SU-DHL-6 (cell line): ENCODE results near the gene LHFPL6.

Experiments
- H2AFZ ChIP-seq: fragments of 200-600 bp; sonication (generic); 2 replicates; pipeline ENCODE4 v1.6.1; 2014; ENCODE audit warnings: low read depth, mild to moderate bottlenecking, moderate library complexity, mixed read lengths, antibody characterized with exemption, low read length; ENCODE audit not compliant: severe bottlenecking
- H3F3A ChIP-seq: fragments of 200-600 bp; shearing (Covaris generic); 2 replicates; pipeline ENCODE4 v1.6.0; 2016; ENCODE audit warnings: antibody characterized with exemption, mild to moderate bottlenecking; ENCODE audit not compliant: insufficient read depth
- H3K27ac ChIP-seq: fragments of 200-600 bp; sonication (generic); 2 replicates; pipeline ENCODE4 v1.5.1; 2016; ENCODE audit warnings: low read depth, mild to moderate bottlenecking, low read length, moderate library complexity, mixed read lengths
- H3K27me3 ChIP-seq: fragments of 200-600 bp; sonication (generic), shearing (Covaris generic); 2 replicates; pipeline ENCODE4 v1.6.0; 2014; ENCODE audit warnings: mild to moderate bottlenecking, low read length
- H3K36me3 ChIP-seq: fragments of 200-600 bp; sonication (generic); 2 replicates; pipeline ENCODE4 v1.6.1; 2014; ENCODE audit warnings: mild to moderate bottlenecking, low read length, mixed read lengths
- H3K4me2 ChIP-seq: fragments of 300-600, 200-600 bp; shearing (Covaris generic), sonication (generic); 2 replicates; pipeline ENCODE4 v1.6.0; 2014; ENCODE audit warnings: low read length, low read depth, mild to moderate bottlenecking; ENCODE audit not compliant: poor library complexity, severe bottlenecking
- H3K4me3 ChIP-seq: fragments of 200-600 bp; sonication (generic); 2 replicates; pipeline ENCODE4 v1.5.1; 2014; ENCODE audit warnings: antibody characterized with exemption, low read length, mild to moderate bottlenecking, mixed read lengths; ENCODE audit not compliant: insufficient read depth, poor library complexity, severe bottlenecking
- H3K79me2 ChIP-seq: fragments of 200-600 bp; sonication (generic); 2 replicates; pipeline ENCODE4 v1.6.1; 2014; ENCODE audit warnings: mild to moderate bottlenecking, low read length, moderate library complexity; ENCODE audit not compliant: insufficient read depth
- H3K9ac ChIP-seq: fragments of 200-600 bp; sonication (generic); 2 replicates; pipeline ENCODE4 v1.7.0; 2014; ENCODE audit warnings: mild to moderate bottlenecking, low read length
- H3K9me2 ChIP-seq: fragments of 200-600 bp; sonication (generic); replicated peaks from 2 replicates; pipeline ENCODE4 v1.6.1; 2014; ENCODE audit warnings: low read length; ENCODE audit not compliant: insufficient read depth
- H3K9me3 ChIP-seq: fragments of 200-600 bp; sonication (generic); 2 replicates; pipeline ENCODE4 v1.6.1; 2014; ENCODE audit warnings: low read length, mixed read lengths; ENCODE audit not compliant: insufficient read depth
- H4K20me1 ChIP-seq: fragments of 200-600 bp; sonication (generic); 2 replicates; pipeline ENCODE4 v1.6.1; 2014; ENCODE audit warnings: low read depth, mild to moderate bottlenecking, antibody characterized with exemption, low read length, moderate library complexity, mixed read lengths
- CTCF ChIP-seq: fragments of 200-600 bp; sonication (generic); IDR thresholded peaks from one replicate; pipeline ENCODE4 v1.5.1; 2017; ENCODE audit warnings: antibody characterized with exemption, mild to moderate bottlenecking, low read length, moderate library complexity; ENCODE audit not compliant: insufficient read depth, poor library complexity, severe bottlenecking
- EZH2phosphoT487 ChIP-seq: fragments of 200-600 bp; sonication (generic), shearing (Covaris generic); conservative IDR thresholded peaks from 2 replicates; pipeline ENCODE4 v1.6.1; 2018; ENCODE audit warnings: mild to moderate bottlenecking, antibody characterized with exemption, low read length, moderate library complexity, mixed read lengths

Gene LHFPL6

DNA sequence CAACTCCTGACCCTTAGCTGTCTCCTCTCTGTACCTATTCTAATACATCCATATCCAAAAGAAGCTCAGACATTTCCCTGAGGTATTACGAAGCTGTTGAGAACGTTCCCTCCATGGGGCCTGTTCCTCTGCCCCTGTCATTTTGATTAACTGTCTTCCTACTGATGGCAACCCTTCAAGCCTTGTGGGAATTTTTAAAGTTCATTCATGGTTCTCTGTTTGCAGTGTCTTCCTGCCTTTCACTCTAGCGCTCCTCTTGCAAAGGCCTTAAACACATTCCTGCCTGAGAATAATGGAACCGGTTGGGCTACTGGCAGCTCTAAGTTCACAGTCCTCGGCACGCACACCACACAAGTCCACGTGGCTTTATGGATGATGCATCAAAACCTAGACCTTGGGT is 66.1 kb downstream of the LHFPL6 start:
- H3K4me2 ChIP-seq = no peak overlapping the region
- H3K9me2 ChIP-seq = no peaks in the 10 kb centered on the region
- TF ChIP-seq CTCF (no peak), EZH2phosphoT487 (no peak)
- no peak overlapping the region for H2AFZ ChIP-seq
- no peak overlapping the region for H3K9ac ChIP-seq
- H3K9me3 ChIP-seq = no peaks in the 10 kb centered on the region
- no peaks in the 10 kb centered on the region for H3F3A ChIP-seq
- no peaks in the 10 kb centered on the region for H3K36me3 ChIP-seq
- no peak overlapping the region for H3K27ac ChIP-seq
- no peaks in the 10 kb centered on the region for H4K20me1 ChIP-seq
- H3K27me3 ChIP-seq = no peaks in the 10 kb centered on the region
- no peaks in the 10 kb centered on the region for H3K79me2 ChIP-seq
- no peak overlapping the region for H3K4me3 ChIP-seq

DNA sequence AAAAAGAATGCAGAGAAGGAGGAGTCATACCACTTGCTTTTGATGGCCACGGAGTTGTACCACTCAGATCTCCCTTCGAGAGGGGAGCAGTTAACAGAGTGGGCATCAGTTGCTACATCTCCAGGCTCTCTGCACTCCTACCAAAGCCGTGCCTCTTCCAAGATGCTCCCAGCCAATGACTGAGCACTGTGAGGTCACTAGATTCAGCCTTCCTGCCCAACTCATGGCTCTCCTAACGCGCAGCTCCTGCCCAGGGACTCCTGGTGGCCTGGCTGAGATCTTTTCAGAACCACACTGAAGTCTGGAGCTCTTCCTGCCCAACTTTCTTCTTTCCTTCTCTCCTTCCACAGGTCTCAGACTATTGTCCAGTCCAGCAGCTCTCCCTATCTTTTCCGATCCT is 66.7 kb downstream of the LHFPL6 start:
- no peaks in the 10 kb centered on the region for H3K9me3 ChIP-seq
- no peaks in the 10 kb centered on the region for H3K36me3 ChIP-seq
- H3F3A ChIP-seq = no peaks in the 10 kb centered on the region
- H3K27me3 ChIP-seq = no peaks in the 10 kb centered on the region
- no peak for TF ChIP-seq CTCF
- no peak for TF ChIP-seq EZH2phosphoT487
- H3K27ac ChIP-seq = no peak overlapping the region
- H3K9ac ChIP-seq = no peak overlapping the region
- H3K79me2 ChIP-seq = no peaks in the 10 kb centered on the region
- no peak overlapping the region for H3K4me2 ChIP-seq
- no peak overlapping the region for H2AFZ ChIP-seq
- no peaks in the 10 kb centered on the region for H4K20me1 ChIP-seq
- no peak overlapping the region for H3K4me3 ChIP-seq
- no peaks in the 10 kb centered on the region for H3K9me2 ChIP-seq

- H3K9ac ChIP-seq = no peak overlapping the region
- H3K79me2 ChIP-seq = no peaks in the 10 kb centered on the region
- no peaks in the 10 kb centered on the region for H3F3A ChIP-seq
- H2AFZ ChIP-seq = no peak overlapping the region
- H4K20me1 ChIP-seq = no peaks in the 10 kb centered on the region
- H3K36me3 ChIP-seq = no peaks in the 10 kb centered on the region
- no peak for TF ChIP-seq CTCF
- TF ChIP-seq EZH2phosphoT487 = no peak
- no peaks in the 10 kb centered on the region for H3K9me2 ChIP-seq
- H3K27me3 ChIP-seq = no peaks in the 10 kb centered on the region
- H3K27ac ChIP-seq = no peak overlapping the region
- H3K4me2 ChIP-seq = no peak overlapping the region
- no peaks in the 10 kb centered on the region for H3K9me3 ChIP-seq
- no peak overlapping the region for H3K4me3 ChIP-seq
Observed at GRCh38 chr13:39533651-39534150, 69.3 kb downstream of the LHFPL6 start.
